ENCODE measurements around the gene TBC1D8.

Gene TBC1D8

DNA sequence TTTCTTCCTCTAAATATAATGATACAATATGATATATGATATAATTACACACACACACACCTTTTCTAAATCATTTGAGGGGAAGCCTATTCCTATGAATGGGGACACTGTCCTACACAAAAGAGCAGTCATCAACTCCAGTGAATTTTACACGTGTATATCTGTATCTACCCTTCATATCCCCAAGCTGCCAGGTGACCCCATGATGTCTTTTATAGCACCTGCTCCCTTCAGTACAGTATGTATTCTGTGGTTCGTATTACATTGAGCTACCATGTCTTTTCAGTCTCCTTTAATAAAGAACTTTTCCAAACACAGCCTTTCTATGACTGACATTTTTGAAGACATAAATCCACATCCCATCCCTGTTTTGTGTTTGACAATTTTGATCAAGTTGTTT, 19.0 kb downstream of the TBC1D8 start:
- DNase-seq, result no peak

DNA sequence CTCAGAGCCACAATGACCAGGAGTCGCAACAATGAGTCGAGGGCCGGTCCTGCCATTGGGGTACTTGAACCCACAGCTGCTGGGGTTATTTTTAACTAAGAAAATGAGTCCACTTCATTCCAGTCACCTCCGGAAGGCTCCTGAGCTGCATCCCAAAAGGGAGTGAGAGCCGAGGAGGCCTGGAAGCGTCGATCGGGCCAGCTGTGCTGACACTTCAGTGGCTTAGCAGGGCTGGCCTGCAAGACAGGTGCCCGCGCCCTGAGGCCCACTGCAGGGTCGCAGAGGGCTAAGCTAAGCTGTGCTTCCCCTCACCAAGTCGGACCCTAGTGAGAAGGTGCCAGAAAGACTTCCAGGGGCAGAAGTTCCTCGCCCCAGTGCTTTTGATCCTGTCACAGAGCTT, 21.1 kb downstream of the TBC1D8 start:
- no peak for DNase-seq

DNA sequence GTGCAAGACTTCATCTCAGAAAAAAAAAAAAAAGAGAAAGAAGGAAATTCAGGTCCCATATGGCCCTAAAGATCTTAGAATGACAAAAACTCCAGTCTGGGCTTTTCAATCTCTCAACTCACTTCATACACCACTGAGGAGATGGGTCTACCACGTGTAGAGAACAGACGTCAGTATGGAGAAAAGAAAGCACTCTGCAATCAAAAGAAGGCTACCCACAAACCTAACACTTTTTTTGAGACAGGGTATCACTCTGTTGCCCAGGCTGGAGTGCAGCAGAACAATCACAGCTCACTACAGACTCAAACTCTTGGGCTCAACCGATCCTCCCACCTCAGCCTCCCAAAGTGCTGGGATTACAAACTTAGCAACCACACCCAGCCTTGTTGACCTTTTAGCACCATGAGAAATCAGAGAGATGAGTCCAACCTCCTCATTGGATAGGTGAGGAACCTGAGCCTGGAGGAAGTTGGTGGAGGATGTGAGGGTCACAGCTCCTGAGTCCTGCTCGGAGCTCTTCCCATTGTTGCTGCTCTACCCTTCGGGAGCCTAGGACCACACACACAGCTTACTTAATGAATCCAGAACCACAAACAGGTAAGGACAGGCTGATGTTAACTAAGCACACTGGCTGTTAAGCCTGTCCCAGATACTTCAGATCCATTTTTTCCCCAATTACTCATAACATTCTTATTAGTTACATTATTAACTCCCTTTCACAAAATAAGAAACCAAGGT, 23.7 kb downstream of the TBC1D8 start:
- no peak for DNase-seq

DNA sequence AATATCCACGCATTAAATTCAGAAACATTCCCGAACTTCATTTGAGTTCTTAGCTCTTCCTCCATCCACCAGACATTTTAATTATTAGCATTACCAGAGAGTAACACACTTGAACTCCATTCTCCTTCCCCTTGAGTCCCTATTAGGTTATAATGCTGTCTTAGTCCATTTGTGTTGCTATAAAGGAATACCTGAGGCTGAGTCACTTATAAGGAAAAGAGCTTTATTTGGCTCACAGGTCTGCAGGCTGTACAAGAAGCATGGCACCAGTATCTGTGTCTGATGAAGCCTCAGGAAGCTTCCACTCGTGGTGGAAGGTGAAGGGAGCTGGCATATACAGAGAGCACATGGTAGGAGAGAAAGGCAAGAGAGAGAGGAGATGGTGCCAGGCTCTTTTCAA, 25.4 kb downstream of the TBC1D8 start:
- DNase-seq, result no peak

DNA sequence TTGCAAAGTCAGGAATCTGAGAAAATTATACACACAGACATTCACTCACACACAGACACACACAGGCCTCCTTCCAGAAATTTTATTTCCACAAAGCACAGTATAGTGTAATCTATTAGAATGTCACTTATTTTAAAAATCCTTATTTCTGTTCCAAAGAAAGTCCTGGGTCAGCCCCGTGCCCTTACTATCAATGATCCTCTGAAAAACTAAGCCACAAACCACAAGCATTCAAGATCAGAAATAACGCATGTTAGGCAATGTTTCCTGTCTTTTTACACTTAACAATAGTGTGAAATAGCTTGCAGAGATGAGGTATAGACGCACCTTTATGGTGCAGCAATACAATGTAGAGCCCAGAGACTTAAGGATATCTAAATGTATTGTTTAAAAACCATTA, 25.8 kb downstream of the TBC1D8 start:
- DNase-seq, result no peak

DNA sequence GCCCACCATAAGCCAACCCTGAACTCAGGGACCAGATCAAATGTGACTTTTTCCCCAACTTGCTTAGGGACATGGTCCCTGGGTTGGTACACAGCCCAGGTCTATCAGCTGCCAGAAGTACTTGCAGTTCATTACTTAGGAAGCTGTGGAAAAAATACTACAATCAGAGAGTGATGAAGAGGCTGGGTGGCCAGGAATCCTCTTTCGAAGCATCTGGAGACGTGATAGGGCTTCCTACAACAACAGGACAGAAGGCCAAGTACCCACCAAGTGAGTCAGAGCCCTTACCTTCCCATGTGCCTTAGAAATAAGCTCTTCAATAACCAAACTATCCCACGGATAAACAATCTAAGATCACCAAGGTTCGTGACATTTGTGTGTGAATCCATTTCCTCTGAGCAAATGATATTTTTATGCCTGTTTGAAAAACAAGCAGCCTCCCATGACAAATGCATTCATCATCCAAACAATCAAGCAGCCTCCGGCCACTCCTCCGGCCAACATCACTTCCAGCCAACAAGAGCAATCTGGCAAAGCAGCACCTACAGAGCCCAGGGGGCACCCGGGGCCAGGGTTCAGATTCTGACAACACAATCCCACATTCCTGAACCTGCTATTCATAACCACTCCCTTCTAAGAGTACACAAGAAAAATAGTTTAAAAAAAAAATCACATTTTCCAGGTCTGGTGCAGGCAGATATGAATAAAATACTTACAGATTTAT, 26.4 kb downstream of the TBC1D8 start:
- no peak for DNase-seq

DNA sequence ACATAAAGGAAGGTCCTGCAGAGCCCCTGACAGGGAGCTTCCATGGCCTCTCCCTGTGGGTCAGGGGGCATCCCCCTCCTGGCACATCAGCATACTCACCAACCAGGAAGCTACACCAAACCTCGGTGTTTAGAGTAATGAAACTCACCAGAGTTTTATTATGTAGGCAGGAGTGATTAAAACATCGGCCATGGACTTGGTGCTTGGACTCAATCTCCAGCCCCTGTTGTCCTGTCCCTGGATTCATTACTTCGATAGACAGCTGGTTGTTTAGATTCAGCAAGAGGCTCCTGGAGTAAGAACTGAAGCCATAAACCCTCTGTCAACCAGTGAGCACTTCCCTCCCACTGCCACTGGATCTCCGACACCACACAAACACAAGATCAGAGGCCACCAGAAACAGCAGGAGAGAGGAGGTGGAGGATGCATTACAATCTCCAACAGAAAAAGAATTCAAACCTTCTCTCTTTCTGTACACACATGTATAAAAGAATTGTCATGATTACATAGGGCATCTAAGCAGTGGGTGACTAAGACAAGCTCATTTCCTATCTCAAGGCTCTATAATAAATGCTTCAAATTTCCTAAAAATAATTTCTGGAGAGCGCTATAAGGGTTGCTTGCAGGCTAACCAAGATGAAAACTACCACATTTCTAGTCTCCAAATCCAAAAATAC, 27.2 kb downstream of the TBC1D8 start:
- no peak for DNase-seq

DNA sequence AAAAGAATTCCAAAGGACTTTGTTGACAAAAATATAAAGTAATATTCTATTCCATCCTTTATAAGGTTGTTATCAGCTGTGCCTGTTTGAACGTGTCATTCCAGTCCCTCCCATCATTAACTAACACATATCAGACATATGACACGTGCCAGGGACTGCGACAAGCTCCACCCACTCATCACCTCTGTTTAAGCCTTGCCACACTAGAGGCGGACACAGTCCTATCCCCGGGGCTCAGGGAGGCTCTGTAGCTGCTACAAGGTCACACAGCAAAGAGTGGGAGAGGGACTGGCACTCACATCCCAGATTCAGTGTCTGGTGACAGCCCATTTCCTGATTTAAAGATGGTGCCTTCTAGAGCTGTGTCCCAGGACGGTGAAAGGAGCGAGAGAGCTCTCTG, 30.0 kb downstream of the TBC1D8 start:
- no peak for DNase-seq

DNA sequence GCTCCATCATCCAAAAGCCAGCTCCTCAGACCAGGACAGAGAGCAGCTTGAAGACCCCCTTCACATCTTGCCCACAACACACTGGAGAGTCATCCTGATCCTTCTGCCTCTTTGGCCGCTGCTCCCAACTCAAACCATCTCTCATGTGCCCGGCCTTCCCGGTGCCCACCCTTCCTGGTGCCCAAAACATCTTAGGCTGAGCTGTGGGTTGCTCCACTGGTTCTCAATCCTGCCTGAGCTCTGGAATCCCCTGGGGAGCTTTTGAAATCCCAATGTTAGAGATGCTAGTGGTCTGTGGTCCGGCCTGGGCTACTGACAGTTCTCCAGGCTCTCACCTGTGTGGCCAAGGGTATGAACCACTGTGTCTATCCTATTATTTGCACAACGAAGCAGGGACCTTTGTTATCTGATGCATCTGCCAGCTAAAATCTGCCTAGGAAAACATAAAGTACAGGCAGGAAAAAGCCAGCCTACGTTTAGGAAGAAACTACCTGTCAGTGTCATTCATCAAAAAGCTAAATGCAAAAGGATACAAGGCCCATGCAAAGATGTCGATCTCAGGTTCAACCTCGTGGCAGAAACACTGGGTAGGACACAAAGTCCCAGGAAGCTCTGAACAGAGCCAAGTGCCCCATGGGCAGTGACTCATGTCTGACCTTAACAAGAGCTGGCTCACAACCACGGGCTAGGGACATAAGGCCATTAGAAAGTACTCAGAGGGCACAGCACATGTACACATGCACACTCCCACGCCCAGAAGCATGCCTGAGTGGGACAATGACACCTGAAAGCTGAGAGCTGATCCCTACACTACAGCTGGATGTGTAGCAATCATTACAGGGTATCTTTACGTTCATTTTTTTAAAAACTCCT, 30.8 kb downstream of the TBC1D8 start:
- no peak for DNase-seq

DNA sequence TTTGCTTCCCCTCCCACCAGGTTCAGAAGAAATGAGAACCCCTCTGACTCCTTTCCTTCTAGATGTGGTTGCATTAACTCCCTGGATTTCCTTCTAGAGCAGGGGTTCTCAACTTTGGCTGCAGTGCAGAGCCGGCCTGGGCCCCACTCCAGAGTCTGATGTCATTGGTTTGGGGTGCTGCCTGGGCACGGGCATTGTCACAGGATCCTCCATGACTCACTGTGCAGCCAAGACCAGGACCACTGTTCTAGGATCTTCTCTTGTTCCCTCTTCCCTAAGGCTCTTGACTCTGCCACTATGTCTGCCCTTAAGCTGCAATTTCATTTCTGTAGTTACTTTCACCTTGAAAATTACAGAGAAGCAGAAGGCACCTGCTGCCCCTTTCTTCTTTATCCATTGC, 31.8 kb downstream of the TBC1D8 start:
- DNase-seq, result no peak

DNA sequence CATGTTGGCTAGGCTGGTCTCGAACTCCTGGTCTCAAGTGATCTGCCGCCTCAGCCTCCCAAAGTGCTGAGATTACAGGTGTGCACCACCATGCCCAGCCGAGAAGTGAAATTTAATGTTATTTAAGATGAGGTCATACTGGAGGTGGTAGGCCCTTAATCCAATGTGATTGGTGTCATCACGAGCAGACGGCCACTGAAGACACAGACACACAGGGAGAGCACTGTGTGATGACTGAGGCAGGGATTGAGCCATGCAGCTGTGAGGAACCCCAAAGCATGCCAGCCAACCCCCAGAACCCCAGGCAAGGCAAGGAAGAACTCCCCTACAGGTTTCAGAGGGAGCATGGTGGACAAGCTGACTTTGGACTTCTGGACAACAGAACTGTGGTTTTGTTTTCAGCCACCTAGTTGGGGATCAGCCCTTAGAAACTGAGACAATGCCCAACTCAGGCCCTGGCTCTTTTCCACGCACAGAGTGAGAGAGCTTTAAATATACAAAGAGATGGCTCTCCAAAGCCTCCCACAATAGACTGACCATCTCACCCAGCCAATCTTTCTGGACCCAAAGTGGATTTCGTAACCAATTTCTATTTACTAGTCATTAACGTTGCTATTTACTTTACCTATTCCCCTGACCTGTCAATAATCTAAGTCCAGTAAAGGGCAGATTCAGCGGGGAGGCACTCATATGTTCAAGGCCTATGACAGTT, 34.2 kb downstream of the TBC1D8 start:
- DNase-seq, result no peak

DNA sequence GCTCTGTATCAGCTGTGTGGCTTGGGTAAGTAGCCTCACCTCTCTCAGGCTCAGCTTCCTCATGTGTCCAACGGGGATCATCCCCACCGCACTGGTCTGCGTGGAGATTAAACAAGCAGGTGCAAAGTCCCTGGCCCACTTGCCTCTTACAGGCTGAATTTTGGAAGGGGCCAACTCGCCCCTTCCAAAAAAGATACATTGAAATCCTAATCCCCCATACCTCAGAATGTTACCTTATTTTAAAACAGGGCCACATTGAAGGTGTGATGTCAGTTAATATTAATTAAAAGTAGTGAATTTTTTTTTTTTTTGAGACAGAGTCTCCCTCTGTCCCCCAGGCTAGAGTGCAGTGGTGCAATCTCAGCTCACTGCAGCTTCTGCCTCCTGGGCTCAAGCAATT, 34.8 kb downstream of the TBC1D8 start:
- DNase-seq, result no peak

DNA sequence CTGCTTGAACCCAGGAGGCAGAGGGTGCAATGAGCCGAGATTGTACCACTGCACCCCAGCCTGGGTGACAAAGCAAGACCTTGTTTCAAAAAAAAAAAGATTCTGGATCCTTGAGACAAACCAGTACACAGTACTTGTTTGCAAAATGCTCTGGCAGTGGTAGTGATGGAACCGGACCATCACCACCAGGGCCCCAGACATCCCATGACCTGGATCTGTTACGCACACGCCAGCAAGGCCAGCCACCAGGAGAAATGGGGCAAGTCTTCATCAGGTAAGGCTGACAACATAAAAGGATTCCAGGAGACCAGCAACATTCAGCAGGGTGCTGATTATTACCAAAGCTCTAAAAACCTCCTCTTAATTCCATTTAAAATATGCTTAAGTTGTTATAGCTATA, 35.5 kb downstream of the TBC1D8 start:
- no peak for DNase-seq

DNA sequence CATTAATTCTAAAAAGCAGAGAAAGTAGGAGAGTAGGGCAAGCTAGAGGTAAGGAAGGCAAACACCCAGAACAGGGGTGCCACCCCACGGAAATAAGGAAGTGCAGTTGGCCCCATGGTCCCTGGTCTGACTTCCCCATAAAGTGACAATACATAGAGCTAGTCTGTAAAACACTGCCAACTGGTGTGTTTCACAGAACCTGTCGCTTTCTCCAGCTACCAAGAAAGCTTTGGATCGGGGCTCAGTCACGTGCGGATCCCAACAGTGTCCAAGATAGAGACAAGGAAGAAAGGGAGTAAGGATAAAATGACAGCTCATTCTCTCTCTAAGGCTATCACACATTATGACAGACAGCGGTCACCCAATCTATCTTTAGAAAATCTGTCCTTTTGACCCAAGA, 36.4 kb downstream of the TBC1D8 start:
- DNase-seq, result no peak

DNA sequence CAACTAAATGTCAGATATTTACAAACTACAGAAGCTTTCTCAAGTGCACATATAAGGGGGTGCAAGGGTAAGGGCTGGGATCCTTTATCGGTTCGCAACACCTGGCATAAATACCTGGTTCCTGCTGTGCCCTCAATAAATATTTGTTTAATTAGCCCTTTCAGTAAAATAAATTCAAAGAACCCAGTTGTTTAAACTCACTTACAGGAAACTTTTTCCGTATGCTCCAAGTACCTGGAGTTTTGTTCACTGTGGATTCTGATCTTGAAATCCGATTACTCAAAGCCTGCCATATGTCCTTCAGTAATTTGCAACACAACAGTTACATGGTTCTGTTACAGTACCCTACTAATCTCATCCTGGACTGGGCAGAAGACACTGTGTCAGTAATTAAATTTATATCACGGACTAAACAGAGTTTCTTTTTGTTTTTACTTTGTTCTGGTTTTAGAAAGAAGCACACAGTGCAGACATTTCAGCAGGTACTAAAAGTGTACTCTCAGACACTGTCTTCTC, 36.9 kb downstream of the TBC1D8 start:
- DNase-seq, result no peak

DNA sequence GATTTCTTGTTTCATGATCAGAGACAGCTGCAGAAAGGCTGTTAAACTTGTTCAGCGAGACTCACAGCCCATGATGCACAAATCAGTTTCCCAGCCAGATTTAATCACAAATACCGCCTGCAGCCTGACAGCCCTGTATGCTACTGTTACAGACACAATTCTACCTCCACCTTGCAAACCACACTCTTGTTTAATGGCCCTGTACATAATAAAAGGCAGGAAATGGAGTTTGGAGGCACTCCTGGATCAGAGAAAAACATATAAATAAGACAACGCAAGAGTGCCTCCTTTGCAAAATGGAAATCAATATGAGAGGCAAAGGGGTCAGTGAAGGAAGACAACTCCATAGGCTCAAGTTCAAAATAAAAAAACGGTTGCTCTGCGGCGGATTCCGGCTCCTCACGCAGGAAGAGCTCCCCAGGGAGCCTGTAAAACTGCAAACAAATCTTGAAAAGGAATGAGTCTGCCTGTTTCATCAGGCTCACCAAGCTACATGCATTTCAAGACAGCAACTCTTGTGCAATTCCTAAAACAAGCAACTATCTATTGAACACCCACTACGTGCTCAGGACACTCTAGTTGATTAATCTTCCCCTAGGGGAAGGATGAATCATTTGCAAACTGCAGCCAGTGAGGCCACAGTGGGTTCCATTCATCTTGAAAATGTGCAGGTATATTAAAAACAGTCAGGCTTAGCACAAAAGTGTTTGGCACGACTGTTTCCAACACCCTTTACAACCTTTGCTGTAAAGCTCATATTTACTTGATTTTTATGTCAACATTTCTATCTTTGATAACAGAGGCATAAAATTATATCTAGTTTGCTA, 37.5 kb downstream of the TBC1D8 start:
- no peak for DNase-seq

DNA sequence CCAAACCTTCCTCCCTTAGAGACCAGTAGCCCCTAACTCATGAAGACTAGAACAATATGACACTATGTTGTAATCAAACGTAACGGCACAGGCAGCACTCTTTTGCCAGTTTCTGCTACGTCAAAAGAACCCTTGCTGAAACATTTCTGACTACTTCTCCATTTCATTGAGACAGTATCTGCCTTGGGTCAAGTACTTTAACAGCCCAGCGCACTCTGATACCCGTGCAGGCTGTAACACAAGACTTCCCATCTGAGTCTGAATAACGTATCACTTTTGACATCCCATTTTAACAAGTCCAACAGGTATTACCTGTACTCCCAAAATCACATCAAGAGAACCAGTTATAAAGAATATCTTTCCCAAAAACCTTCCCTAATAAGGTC, 38.4 kb downstream of the TBC1D8 start:
- no peak for DNase-seq

DNA sequence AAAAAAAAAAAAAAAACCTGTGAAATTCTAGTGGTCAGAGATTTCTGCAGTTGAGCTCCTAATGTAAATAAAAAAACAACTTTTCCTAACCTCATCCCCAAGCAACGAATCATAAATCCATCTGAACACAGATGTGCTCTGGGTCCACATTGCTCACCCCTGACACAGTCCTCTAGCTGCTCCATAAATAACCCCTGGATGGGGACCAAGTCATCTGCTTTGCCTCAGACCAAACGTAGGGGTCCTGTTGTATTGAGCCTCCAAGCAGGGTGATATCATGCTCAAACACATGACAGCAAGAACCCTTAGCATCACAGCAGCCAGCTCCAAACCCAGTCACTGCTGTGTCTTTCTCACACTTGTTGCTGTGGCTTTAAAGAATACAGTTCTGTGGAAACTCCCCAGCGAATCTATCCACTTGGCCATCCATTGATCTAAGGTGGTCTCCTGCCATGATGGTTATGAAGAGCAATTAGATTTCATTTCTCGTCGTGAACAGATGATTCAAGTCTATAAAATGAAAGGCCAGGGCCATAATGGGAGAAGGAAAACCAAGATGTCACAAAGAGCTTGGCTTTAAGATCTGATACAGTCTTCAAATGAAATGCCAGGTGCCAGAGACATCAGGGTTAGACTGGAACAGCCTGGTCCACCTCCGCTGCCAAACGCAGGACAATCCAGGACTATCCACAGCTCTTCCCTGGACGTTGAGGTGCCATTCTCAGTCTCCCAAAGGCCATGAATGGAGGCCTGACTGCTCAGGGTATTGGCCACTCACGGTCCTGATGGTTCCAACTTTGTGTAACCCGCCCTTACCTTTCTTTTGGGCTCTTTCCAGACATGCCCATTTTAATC, 39.0 kb downstream of the TBC1D8 start:
- DNase-seq, result no peak

DNA sequence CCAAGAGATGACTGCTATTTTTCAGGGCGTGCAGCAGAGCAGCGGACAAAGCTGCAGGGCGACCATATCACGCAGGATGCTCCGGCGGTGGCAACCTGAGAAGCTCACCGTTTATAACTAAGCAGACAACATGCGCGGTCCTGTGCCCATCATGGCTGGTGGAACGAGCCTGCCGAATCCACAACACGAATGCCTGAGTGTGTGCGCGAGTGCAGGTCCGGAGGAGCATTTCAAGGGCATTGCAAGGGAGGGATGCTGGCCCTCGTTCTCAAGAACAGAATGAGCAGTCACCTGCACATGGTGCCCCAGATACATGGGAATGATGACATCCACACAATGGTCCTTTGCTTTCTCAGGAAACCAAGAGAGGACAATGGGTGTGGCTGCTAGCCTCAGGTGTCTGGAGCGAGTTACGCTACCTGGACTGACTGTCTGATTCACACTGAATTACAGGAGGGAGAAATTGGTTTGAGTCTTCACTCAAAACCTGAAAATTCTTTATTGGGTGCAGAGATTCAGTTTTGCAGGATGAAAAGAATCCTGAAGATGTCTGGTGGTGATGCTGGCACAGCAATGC, 39.8 kb downstream of the TBC1D8 start:
- DNase-seq, result no peak

Measured in activated CD4-positive, CD25-positive, alpha-beta regulatory T cell (primary cell).